IPS DF 6.9 (cell line): ENCODE measurements around the gene IMPACT.

Source experiments
- DNase-seq: peaks from one replicate; pipeline ENCODE4 v3.0.0-alpha.2; 2013; ENCODE audit warnings: low read depth, low spot score
- H3K27ac ChIP-seq: one replicate; pipeline ENCODE4 v1.5.1; 2013; ENCODE audit warnings: low read length, control low read depth
- H3K27me3 ChIP-seq: 2 replicates; pipeline ENCODE4 v1.6.1; 2013; ENCODE audit warnings: mild to moderate bottlenecking, low read length; ENCODE audit not compliant: control insufficient read depth, insufficient read depth
- H3K36me3 ChIP-seq: 2 replicates; pipeline ENCODE4 v1.6.1; 2013; ENCODE audit warnings: low read length; ENCODE audit not compliant: control insufficient read depth, insufficient read depth
- H3K4me1 ChIP-seq: 2 replicates; pipeline ENCODE4 v1.6.1; 2013; ENCODE audit warnings: low read length; ENCODE audit not compliant: control insufficient read depth, insufficient read depth
- H3K4me3 ChIP-seq: 2 replicates; pipeline ENCODE4 v1.5.1; 2013; ENCODE audit warnings: mild to moderate bottlenecking, low read length
- H3K9me3 ChIP-seq: 2 replicates; pipeline ENCODE4 v1.6.1; 2013; ENCODE audit warnings: low read length, inconsistent platforms; ENCODE audit not compliant: control insufficient read depth, insufficient read depth
- WGBS: extraction: QIAGEN DNeasy Blood & Tissue Kit; methylation state at CpG from one replicate; pipeline ENCODE4 v1.1.7; 2013; ENCODE audit warnings: mixed read lengths, missing lambda C conversion rate; ENCODE audit not compliant: insufficient read length, insufficient coverage; 5-methylcytosine and 5-hydroxymethylcytosine counted together

Gene IMPACT

DNA sequence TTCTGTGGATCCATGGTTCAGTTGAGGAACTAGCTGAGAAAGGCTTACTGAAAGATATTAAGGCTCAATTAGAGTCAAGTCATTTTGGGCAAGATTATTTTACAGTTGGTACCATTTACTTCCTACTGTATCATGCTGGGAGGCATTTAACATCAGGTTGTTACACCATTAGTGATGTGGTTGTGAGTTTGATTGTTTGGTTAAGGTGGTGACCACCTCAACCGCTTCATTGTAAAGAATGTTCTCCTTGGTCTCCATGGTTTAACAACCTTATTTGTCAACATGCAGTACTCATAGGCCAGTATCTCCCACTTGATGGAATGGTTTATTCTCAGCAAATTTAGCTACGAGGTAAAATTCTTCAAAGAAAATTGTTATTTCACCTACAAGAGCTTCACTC lies 68.1 kb downstream of the IMPACT start:
- Histone ChIP-seq H3K36me3 (no peaks in the 10 kb centered on the region), H3K27ac (no peak overlapping the region), H3K9me3 (no peaks in the 10 kb centered on the region), H3K4me3 (no peak overlapping the region), H3K4me1 (no peaks in the 10 kb centered on the region), H3K27me3 (no peaks in the 10 kb centered on the region)
- DNase-seq: no peak
- no CpG with 5 or more reads among the region's 2 CpGs for WGBS

DNA sequence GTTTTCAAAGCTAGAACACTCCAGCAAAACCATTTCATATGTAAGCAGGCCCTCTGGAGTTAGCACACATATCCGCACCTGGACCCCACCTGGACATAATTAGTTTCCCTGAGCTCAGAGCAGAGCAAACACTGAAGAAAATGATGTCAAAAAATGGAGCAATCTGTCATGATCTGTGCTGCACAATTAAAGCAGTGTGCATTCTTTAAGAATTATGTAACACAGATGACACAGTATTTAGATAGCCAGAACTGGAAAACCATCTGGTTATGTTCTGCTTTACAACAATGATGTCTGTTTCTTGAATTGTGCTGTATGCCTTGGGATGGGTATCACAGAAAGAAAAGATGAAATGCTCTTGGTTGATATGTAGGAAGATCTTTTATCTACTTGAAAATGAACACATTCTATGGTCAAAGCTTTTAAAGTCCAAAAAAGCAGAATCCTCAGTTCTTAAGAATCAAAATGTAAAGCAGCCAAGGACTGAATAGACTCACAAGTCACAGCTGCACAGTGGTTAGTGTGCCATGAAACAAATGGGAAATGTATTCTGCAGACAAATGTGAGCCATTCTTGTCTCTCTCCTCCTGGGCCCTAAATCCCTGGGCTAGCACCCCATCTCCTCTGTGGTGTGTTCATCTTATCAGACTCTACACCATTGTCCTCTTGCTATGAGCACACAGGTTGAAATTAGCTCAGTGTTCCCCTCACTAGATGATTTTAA lies 70.7 kb downstream of the IMPACT start:
- Histone ChIP-seq H3K27me3 (no peaks in the 10 kb centered on the region), H3K4me1 (no peaks in the 10 kb centered on the region), H3K27ac (no peak overlapping the region), H3K4me3 (no peak overlapping the region), H3K9me3 (no peaks in the 10 kb centered on the region), H3K36me3 (no peaks in the 10 kb centered on the region)
- no peak for DNase-seq
- no CpG with 5 or more reads among the region's 1 CpG for WGBS

GRCh38 chr18:24499814-24500213 lies 73.3 kb downstream of the IMPACT start:
- Histone ChIP-seq H3K27ac (no peak overlapping the region), H3K4me3 (no peak overlapping the region), H3K9me3 (no peaks in the 10 kb centered on the region), H3K36me3 (no peaks in the 10 kb centered on the region), H3K27me3 (no peaks in the 10 kb centered on the region), H3K4me1 (no peaks in the 10 kb centered on the region)
- DNase-seq: no peak
- WGBS: no CpG with 5 or more reads among the region's 5 CpGs

DNA sequence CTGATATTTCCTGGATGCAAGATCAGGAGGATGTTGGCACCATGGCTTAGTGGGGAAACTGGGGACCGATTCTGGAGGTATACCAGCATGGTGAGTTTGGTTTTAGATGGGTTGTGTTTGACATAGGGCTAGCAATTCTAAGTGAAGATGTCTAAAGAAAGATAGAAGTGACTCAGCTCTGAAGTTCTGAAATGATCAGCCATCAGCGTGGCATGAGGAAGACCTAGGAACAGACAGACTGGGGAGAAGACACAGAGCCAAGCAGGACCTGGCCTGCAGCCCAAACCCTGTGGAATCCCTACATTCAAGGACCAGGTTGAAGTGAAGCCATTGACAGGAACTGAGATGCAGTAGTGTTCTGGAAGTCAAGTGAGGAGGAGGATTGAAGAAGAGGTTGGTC lies 73.7 kb downstream of the IMPACT start:
- H3K4me3 ChIP-seq: no peak overlapping the region
- WGBS: no CpG with 5 or more reads among the region's 2 CpGs
- H3K36me3 ChIP-seq: no peaks in the 10 kb centered on the region
- DNase-seq: no peak
- H3K27ac ChIP-seq: no peak overlapping the region
- H3K4me1 ChIP-seq: no peaks in the 10 kb centered on the region
- no peaks in the 10 kb centered on the region for H3K9me3 ChIP-seq
- no peaks in the 10 kb centered on the region for H3K27me3 ChIP-seq

GRCh38 chr18:24500766-24501165 lies 74.3 kb downstream of the IMPACT start:
- Histone ChIP-seq H3K27ac (no peak overlapping the region), H3K4me3 (no peak overlapping the region), H3K9me3 (no peaks in the 10 kb centered on the region), H3K27me3 (no peaks in the 10 kb centered on the region), H3K36me3 (no peaks in the 10 kb centered on the region), H3K4me1 (no peaks in the 10 kb centered on the region)
- no peak for DNase-seq
- WGBS: no CpG with 5 or more reads among the region's 6 CpGs

DNA sequence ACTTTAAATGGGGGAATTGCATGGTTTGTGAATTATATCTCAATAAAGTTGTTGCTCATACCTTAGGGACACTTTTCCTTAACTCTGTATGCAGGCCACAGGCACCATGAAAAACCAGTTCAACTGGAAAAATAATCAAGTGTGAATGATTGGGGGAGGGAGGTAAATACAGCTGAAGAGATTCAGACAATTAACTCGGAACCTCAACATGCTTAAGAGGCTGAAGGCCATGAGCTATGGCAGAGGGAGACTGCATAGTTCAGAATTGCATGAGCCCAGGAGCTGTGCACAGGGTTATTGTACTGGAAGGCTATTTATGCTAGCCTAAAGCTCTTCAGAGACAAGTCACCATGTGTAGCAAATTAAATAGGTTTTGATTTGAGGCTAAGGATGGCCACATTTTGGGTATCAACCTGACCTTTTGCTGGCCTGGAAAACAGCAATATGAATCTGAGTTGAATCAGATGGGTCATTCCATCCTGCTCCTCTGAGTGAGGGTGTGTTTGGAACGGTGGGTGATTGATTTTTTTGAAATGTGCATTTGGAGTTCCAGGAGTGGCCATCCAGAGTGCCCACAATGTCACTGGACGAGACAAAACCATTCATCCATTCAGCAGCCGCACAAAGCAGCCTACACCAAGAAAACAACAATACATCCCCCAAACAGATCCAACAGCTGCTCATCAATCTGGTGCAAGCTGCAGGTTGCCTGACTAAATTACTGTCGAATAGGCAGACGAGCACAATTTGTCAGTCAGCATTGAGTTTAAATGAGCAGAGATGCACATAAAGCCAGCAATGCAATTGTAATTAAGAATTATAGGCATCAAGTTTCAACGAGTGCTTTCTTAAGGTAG lies 76.4 kb downstream of the IMPACT start:
- H3K4me1 ChIP-seq: no peaks in the 10 kb centered on the region
- no peak for DNase-seq
- H3K27me3 ChIP-seq: no peaks in the 10 kb centered on the region
- no peaks in the 10 kb centered on the region for H3K36me3 ChIP-seq
- no peak overlapping the region for H3K27ac ChIP-seq
- WGBS: no CpG with 5 or more reads among the region's 7 CpGs
- H3K9me3 ChIP-seq: no peaks in the 10 kb centered on the region
- no peak overlapping the region for H3K4me3 ChIP-seq
